T47D (cell line): Measurements from ENCODE around the gene MISP.

Experiments used
- DNase-seq, 2 experiments: peaks; one replicate each; pipeline versions ENCODE4 v3.0.0 to v3.0.0-alpha.2; 2011 to 2012; ENCODE audit warnings: low read depth in 1 of 2, low spot score in 1 of 2
- JUND ChIP-seq: IDR thresholded peaks from 2 replicates; pipeline ENCODE4 v1.6.1; 2012; ENCODE audit warnings: low read depth
- in situ Hi-C: cut with HindIII; loops from 2 replicates; pipeline ENCODE4 v1.10.0; 2016; ENCODE audit warnings: low sequenced_read_pairs, low pct_unique_long_range_greater_than_20kb

Gene MISP

DNA sequence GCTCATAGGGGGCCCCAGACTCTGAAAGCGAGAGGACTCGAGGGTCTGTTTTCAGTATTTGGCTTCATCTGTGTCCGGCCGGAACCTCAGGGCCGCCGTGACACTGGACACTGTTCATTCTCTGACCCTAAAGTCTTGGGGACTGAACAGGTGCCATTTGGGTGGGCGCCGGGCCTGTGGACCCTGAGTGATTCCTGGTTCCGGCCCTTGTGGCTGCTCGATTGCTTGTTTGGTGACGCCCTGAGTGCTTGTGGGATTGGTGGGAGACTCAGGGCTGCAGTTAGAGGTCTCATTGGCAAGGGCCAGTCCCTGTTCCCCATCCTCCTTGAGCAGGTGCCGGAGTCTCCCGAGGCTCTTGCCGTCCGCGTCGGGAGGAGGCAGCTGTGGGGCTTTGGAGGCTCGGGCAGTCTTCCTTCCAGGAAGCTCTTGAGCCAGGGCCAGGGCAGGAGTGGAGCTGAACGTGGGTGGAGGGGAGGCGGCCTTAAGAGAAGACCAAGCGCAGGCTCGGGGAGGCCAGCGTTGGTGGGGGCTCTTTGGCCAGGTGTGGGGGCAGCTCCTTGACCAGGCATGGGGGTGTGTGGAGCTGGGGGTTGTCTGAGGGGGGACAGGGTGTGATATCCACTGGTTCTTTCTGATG is 51.1 kb downstream of the MISP start:
- no peak for TF ChIP-seq JUND
- DNase-seq = peak in 1 of 2 experiments; percentile 69
- in situ Hi-C loops = no loop called here

DNA sequence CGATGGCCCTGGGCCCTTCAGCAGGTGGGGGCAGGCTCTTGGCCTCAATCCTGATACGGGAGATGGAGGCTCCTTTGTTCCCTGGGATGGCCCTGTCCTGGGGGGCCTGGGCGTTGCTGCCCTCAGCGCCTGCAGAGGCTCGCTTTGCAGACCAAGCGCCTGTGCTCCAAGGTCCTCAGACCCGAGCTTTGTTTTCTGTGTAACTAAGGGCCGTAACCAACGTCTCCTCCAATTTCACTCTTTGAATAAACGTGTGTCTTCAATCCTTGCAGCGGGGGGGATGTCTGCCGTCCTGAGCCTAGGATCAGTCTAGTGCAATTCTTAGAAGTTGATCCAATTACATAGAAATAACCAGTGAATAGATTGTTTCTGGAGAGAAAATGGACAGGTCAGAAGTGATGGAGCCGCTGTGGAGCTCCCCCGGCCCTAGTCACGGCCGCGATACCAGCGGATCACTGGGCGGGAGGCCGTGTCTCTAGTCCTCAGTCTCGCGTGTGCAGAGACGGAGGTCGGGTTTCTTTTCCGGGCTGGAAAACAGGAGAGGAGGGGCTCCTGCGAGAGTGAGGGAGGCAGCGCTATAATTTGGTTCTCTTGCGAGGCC is 51.7 kb downstream of the MISP start:
- peak in 1 of 2 experiments; percentile 11 for DNase-seq
- no peak for TF ChIP-seq JUND
- in situ Hi-C loops = no loop called here

DNA sequence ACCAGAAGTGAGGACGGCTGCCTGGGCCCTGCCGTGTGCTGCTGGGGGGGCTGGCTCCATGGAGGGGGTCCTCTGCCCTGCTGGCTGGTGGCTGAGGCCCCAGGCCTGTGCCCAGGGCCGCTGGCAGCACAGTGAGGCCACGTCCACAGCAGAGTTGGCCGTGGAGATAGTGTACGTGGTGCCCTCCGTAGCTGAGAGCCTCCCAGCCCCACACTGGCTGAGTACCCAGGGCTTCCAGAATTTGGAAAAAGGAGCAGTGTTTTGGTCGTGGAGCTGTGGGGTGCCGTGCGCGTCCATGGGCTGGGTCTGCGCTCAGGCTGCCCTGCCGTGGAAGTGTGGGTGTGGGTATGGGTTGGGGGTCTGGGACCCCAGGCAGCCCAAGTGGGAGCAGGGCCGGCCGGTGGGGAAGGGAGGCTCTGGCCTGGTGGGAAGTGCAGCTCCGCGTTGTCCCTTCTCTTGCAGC is 52.2 kb downstream of the MISP start:
- in situ Hi-C loops = no loop called here
- DNase-seq = no peak
- no peak for TF ChIP-seq JUND

DNA sequence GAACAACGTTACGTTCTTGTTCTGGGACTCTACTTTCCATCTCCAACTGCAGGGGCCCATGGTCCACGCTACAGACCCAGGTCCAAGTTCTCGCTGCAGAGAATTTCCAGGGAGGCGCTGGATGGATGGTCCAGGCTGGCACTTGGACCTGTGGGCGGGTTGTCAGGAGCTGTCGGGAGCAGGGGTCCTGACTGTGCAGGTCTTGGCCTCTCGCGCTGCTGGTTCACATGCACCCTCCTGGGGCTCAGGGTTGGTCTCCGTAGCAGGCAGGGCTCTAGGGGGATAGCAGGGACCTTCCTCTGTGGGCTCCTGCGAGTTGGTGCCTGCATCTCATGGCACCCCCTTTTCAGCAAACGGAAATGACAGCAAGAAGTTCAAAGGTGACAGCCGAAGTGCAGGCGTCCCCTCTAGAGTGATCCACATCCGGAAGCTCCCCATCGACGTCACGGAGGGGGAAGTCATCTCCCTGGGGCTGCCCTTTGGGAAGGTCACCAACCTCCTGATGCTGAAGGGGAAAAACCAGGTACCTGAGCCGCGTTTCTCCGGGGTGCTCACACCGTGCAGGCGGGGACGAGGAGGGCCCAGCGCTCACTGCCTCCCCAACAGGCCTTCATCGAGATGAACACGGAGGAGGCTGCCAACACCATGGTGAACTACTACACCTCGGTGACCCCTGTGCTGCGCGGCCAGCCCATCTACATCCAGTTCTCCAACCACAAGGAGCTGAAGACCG is 52.9 kb downstream of the MISP start:
- no peak for TF ChIP-seq JUND
- no peak for DNase-seq
- in situ Hi-C loops = no loop called here

DNA sequence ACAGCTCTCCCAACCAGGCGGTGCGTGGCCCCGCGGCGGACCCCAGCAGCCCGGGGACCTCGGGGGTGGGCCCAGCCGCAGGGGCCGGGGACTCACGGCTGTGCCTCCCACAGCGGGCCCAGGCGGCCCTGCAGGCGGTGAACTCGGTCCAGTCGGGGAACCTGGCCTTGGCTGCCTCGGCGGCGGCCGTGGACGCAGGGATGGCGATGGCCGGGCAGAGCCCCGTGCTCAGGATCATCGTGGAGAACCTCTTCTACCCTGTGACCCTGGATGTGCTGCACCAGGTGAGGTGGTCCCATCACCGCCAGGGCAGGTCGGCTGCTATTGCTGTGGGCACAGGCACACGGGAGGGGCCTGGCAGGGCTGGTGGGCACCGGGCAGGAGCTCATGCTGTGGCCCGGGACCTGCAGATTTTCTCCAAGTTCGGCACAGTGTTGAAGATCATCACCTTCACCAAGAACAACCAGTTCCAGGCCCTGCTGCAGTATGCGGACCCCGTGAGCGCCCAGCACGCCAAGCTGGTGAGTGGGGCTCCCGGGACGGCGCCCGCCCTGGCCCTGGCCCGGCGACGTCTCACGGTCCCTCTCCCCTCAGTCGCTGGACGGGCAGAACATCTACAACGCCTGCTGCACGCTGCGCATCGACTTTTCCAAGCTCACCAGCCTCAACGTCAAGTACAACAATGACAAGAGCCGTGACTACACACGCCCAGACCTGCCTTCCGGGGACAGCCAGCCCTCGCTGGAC is 53.7 kb downstream of the MISP start:
- in situ Hi-C loops = no loop called here
- no peak for DNase-seq
- no peak for TF ChIP-seq JUND

DNA sequence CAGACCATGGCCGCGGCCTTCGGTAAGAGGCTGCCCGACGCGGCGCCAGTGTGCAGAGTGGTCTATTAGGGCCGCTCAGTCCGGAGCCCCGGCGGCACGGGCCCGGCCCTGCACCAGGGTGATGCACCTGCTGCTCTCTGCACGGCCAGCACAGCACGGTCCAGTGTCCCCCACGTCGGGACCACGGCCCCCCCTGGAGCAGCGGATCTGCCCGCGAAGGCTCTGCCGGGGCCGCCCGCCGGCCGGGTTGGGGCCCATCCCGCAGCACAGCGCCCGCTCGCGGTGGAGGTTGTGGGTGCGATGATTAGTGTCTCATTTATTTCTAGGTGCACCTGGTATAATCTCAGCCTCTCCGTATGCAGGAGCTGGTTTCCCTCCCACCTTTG is 54.2 kb downstream of the MISP start:
- no peak for TF ChIP-seq JUND
- DNase-seq = no peak
- in situ Hi-C loops = no loop called here

DNA sequence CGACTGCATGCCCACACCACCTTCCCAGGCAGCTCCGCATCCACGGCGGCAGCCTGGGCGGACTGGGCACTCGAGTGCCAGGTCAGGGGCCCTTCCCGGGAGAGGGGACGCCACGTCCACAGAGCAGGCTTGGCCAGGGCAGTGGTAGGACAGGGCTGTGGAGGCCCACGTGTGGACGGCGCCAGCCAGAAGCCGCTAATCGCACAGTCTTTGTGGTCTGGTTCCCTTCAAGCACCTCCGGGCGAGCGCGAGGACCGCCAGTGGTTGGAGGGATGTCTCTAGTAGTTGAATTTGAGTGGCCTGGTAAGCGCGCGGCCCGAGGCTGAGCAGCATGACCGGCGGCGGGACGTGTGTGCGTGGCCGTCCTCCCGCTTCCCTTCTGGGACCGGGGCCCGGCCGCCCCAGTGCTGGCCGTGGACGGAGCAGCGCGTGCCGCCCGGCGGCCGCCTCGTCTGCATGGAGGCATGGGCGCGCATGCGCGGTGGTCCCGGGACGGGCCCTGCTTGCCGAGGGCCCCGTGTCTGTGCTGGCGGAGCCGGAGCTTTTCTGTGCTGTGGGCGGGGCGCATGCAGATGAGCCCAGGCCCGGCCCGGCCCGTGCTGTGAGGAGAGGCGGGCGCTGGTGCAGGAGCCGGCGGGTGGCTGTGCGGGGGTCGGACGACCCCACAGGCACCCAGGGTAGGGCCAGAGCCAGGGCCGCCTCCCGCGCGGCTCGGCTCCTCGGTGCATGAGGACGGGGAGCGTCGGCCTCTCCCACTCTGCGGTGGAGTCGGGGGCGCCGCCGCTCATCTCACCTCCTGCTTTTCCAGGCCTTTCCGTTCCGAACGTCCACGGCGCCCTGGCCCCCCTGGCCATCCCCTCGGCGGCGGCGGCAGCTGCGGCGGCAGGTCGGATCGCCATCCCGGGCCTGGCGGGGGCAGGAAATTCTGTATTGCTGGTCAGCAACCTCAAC is 55.0 kb downstream of the MISP start:
- in situ Hi-C loops = no loop called here
- no peak for DNase-seq
- TF ChIP-seq JUND = no peak

DNA sequence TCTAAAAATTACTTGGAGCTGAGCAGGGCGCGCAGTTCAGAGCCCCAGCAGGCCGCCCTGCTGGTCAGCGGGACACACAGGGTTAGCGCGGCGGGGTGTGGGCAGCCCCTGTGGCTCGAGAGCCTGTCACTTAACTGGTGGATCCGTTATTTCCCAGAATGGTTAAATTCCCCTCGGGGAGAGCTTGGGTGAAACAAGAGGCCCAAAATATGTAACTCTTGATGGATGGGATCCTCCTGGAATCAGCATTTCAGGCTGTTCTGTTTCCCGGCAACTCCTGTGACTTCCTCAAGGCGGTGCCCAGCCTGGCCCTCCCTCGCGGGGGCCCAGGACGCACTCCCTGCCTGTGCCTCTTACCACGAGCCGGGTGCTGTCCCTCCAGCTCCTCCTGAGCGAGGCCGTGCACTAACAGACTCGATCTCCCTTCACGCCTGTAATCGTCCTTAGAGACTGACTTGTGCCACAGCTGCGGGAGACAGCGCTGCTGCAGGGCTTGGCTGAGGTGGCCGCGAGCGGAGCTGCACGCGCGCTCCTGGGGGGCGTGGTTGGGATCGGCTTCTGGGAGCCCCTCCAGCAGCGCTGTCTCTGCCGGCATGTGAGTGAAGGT is 56.0 kb downstream of the MISP start:
- TF ChIP-seq JUND = no peak
- in situ Hi-C loops = no loop called here
- no peak for DNase-seq

DNA sequence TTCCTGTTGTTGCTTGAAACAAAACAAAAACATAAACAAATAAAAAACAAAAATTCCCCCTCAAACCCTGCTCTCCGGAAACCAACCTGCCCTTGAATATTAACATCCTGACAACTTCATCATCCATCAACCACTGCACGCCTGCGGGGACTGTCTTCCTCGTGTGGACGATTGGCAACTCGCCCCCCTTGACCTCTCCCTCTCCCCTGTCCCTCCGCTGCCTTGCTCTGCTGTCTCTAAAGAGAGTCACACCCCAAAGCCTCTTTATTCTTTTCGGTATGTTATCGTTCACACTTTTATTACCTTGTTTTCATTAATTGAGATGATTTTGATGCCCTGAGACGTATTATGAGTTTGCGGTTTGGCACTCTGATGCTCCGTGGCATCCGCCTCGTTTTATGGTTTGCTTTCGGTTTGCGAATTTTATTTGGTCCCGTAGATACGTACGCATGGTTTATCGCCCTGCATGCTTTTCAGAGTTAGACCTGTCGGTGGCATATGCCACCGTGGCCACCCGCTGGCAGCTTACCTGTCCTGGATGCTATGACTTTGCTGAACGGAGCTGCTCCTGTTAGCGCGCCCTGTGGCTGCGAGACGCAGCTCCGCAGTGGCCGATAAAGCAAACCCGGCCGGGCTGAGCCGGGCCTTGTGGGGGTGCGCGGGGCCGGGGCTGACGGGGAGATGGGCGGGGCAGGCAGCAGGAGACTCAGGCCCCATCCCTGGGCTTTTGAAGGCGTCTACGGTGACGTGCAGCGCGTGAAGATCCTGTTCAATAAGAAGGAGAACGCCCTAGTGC is 56.9 kb downstream of the MISP start:
- no peak for TF ChIP-seq JUND
- in situ Hi-C loops = no loop called here
- DNase-seq = no peak

DNA sequence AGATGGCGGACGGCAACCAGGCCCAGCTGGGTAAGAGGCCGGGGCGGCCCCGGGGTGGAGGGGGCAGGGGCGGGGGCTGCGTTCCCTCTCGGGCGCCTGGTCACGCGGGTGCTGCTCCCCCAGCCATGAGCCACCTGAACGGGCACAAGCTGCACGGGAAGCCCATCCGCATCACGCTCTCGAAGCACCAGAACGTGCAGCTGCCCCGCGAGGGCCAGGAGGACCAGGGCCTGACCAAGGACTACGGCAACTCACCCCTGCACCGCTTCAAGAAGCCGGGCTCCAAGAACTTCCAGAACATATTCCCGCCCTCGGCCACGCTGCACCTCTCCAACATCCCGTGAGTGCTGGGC is 57.5 kb downstream of the MISP start:
- in situ Hi-C loops = no loop called here
- DNase-seq = no peak
- no peak for TF ChIP-seq JUND
